ENCODE measurements around the gene ZNF467. TPM values are rescaled to one million over a fixed set of nuclear protein-coding genes. Genes with fewer than 3 reads are reported as not detected.

Gene ZNF467
- total and polyA plus RNA-seq, 2 of the 8 experiments (the other 6 are each of a cell fraction or from before 2014, with no cell fraction given) = 0.50 to 0.51 TPM

DNA sequence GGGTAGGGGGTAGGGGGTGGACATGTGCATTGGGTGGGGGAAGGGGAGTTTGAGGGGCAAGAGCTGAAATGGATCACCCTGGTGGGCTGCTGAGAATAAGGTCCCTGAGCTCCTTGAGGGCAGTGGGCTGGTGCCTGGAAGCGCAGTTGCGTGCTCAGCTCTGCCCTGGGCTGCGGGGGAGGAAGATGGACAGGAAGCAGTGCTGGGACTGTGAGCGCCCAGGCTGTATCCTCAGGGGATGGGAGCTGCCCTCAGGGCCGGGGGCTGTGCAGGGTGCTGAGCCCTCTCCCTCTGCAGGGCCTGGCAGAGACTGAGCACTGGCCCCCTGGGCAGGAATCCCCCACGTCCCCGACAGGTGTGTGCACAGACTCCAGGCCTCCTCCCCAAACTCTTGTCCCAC lies 24.4 kb upstream of the ZNF467 start (continued):
- TF ChIP-seq, protein P1, sequence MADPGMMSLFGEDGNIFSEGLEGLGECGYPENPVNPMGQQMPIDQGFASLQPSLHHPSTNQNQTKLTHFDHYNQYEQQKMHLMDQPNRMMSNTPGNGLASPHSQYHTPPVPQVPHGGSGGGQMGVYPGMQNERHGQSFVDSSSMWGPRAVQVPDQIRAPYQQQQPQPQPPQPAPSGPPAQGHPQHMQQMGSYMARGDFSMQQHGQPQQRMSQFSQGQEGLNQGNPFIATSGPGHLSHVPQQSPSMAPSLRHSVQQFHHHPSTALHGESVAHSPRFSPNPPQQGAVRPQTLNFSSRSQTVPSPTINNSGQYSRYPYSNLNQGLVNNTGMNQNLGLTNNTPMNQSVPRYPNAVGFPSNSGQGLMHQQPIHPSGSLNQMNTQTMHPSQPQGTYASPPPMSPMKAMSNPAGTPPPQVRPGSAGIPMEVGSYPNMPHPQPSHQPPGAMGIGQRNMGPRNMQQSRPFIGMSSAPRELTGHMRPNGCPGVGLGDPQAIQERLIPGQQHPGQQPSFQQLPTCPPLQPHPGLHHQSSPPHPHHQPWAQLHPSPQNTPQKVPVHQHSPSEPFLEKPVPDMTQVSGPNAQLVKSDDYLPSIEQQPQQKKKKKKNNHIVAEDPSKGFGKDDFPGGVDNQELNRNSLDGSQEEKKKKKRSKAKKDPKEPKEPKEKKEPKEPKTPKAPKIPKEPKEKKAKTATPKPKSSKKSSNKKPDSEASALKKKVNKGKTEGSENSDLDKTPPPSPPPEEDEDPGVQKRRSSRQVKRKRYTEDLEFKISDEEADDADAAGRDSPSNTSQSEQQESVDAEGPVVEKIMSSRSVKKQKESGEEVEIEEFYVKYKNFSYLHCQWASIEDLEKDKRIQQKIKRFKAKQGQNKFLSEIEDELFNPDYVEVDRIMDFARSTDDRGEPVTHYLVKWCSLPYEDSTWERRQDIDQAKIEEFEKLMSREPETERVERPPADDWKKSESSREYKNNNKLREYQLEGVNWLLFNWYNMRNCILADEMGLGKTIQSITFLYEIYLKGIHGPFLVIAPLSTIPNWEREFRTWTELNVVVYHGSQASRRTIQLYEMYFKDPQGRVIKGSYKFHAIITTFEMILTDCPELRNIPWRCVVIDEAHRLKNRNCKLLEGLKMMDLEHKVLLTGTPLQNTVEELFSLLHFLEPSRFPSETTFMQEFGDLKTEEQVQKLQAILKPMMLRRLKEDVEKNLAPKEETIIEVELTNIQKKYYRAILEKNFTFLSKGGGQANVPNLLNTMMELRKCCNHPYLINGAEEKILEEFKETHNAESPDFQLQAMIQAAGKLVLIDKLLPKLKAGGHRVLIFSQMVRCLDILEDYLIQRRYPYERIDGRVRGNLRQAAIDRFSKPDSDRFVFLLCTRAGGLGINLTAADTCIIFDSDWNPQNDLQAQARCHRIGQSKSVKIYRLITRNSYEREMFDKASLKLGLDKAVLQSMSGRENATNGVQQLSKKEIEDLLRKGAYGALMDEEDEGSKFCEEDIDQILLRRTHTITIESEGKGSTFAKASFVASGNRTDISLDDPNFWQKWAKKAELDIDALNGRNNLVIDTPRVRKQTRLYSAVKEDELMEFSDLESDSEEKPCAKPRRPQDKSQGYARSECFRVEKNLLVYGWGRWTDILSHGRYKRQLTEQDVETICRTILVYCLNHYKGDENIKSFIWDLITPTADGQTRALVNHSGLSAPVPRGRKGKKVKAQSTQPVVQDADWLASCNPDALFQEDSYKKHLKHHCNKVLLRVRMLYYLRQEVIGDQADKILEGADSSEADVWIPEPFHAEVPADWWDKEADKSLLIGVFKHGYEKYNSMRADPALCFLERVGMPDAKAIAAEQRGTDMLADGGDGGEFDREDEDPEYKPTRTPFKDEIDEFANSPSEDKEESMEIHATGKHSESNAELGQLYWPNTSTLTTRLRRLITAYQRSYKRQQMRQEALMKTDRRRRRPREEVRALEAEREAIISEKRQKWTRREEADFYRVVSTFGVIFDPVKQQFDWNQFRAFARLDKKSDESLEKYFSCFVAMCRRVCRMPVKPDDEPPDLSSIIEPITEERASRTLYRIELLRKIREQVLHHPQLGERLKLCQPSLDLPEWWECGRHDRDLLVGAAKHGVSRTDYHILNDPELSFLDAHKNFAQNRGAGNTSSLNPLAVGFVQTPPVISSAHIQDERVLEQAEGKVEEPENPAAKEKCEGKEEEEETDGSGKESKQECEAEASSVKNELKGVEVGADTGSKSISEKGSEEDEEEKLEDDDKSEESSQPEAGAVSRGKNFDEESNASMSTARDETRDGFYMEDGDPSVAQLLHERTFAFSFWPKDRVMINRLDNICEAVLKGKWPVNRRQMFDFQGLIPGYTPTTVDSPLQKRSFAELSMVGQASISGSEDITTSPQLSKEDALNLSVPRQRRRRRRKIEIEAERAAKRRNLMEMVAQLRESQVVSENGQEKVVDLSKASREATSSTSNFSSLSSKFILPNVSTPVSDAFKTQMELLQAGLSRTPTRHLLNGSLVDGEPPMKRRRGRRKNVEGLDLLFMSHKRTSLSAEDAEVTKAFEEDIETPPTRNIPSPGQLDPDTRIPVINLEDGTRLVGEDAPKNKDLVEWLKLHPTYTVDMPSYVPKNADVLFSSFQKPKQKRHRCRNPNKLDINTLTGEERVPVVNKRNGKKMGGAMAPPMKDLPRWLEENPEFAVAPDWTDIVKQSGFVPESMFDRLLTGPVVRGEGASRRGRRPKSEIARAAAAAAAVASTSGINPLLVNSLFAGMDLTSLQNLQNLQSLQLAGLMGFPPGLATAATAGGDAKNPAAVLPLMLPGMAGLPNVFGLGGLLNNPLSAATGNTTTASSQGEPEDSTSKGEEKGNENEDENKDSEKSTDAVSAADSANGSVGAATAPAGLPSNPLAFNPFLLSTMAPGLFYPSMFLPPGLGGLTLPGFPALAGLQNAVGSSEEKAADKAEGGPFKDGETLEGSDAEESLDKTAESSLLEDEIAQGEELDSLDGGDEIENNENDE (IDR thresholded peaks at IDR 0.05; ENCODE audit: insufficient replicate concordance, low read length) = no peak
- TF ChIP-seq TAF1 (IDR thresholded peaks at IDR 0.05; ENCODE audit: low read depth, low read length) (no peak), RAD21 (IDR thresholded peaks at IDR 0.05 in 1 of 2, conservative IDR thresholded peaks at IDR 0.05 in 1 of 2; ENCODE audit: low read depth in 2 of 2, low read length in 2 of 2) (no peak), SP1 (IDR thresholded peaks at IDR 0.05; ENCODE audit: low read depth, low read length) (no peak), KDM1A (IDR thresholded peaks at IDR 0.05; ENCODE audit: borderline replicate concordance, low read length) (no peak), KDM4A (IDR thresholded peaks at IDR 0.05; ENCODE audit: low read depth, low read length, severe bottlenecking) (no peak), RXRA (IDR thresholded peaks at IDR 0.05; ENCODE audit: insufficient read depth, low read depth, low read length) (no peak), YY1 (IDR thresholded peaks at IDR 0.05; ENCODE audit: low read depth, low read length) (no peak)

All from H1 (cell line).